ENCODE measurements around the gene MRPL19. TPM values are rescaled to one million over a fixed set of nuclear protein-coding genes. Genes with fewer than 3 reads are reported as not detected.

The MRPL19 gene
- total and polyA plus RNA-seq, 2 of the 13 experiments (the other 11 are each of a cell fraction or from before 2014, with no cell fraction given) = 43.2 to 163 TPM

- TF ChIP-seq PAX8 (CRISPR knock-in tag; IDR thresholded peaks at IDR 0.05; ENCODE audit: borderline replicate concordance) = peak; percentile 100; the same call in 1 of the 2 replicates
- no peak for TF ChIP-seq FOXK2 (IDR thresholded peaks at IDR 0.05)
- TF ChIP-seq ZBTB4 (CRISPR knock-in tag; IDR thresholded peaks at IDR 0.05; ENCODE audit: borderline replicate concordance) = peak; percentile 99; the same call in 1 of the 2 replicates
- peak; percentile 73 for TF ChIP-seq HMGXB3 (CRISPR knock-in tag; IDR thresholded peaks at IDR 0.05; ENCODE audit: borderline replicate concordance)
- TF ChIP-seq TFDP1 (CRISPR knock-in tag; IDR thresholded peaks at IDR 0.05; ENCODE audit: borderline replicate concordance) = peak; percentile 98
- TF ChIP-seq ZNF562 (CRISPR knock-in tag; IDR thresholded peaks at IDR 0.05; ENCODE audit: borderline replicate concordance) = peak; percentile 98
- peak; percentile 97 for TF ChIP-seq ZBTB38 (CRISPR knock-in tag; IDR thresholded peaks at IDR 0.05)
- TF ChIP-seq RAD21 (CRISPR knock-in tag; IDR thresholded peaks at IDR 0.05) = peak; percentile 74; the same call in 1 of the 2 replicates
- peak; percentile 100 for TF ChIP-seq ZNF33B (CRISPR knock-in tag; IDR thresholded peaks at IDR 0.05)
- TF ChIP-seq AKNA (CRISPR knock-in tag; IDR thresholded peaks at IDR 0.05; ENCODE audit: borderline replicate concordance) = peak; percentile 99
- peak; percentile 70 for TF ChIP-seq SP2 (CRISPR knock-in tag; IDR thresholded peaks at IDR 0.05)
- TF ChIP-seq ISL2 (CRISPR knock-in tag; IDR thresholded peaks at IDR 0.05) = peak; percentile 90
- TF ChIP-seq ZNF724P (CRISPR knock-in tag; IDR thresholded peaks at IDR 0.05; ENCODE audit: borderline replicate concordance) = peak; percentile 100
- TF ChIP-seq SNAI1 (CRISPR knock-in tag; IDR thresholded peaks at IDR 0.05; ENCODE audit: borderline replicate concordance) = peak; percentile 98
- TF ChIP-seq ZIK1 (CRISPR knock-in tag; IDR thresholded peaks at IDR 0.05; ENCODE audit: borderline replicate concordance, low read depth) = peak; percentile 99
These were observed 64.1 kb downstream of the MRPL19 start, which contains the start of gene GCFC2 (continued) for GRCh38 chr2:75710577-75711253.

Data from HepG2 (cell line).